Epidermal melanocyte (primary cell): Measurements from ENCODE around the gene PPP1R10.

Experiments used
- DNase-seq: peaks from one replicate; pipeline ENCODE4 v3.0.0; 2011; ENCODE audit warnings: low spot score; ENCODE audit not compliant: insufficient read length

PPP1R10 gene

DNA sequence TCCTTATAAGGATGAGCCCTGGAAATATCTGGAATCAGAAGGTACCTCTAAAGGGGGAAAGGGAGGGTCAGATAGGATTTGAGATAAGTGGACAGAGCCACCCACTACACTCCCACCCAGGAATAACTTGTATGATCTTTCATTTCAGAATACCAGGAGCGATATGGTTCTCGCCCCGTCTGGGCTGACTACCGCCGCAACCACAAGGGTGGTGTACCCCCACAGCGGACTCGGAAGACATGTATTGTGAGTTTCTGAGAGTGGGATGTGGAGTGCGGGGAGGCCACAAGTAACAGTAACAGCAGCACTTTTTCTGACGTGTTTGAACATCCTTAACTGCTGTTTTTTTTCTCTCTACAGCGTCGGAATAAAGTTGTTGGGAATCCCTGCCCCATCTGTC lies 2.5 kb upstream of the PPP1R10 start:
- DNase-seq, result no peak

DNA sequence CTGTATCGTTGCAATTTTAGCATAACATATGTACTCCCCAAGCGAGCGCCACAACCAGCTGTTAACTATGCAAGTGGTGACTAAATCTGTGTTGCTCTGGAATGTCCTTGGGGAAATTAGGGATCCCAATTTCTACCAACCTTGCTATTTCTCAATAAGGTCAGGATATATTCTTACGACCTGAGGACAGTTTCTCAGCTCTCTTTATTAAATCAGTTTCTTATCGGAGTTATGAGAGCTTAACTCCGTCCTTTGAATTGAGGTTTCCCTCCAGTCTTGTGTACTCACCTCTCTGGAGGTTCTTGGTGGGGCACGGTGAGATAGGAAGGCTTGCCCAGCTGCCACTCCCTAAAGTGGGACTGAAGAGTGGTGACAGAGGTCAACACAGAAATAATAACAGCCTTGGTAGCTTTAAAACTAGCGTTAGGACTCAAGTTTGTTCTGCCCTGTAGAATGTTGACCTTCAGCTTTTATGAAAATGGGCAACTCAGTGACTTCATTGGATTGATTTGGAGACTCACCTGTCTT lies 1.3 kb upstream of the PPP1R10 start:
- DNase-seq, result no peak

DNA sequence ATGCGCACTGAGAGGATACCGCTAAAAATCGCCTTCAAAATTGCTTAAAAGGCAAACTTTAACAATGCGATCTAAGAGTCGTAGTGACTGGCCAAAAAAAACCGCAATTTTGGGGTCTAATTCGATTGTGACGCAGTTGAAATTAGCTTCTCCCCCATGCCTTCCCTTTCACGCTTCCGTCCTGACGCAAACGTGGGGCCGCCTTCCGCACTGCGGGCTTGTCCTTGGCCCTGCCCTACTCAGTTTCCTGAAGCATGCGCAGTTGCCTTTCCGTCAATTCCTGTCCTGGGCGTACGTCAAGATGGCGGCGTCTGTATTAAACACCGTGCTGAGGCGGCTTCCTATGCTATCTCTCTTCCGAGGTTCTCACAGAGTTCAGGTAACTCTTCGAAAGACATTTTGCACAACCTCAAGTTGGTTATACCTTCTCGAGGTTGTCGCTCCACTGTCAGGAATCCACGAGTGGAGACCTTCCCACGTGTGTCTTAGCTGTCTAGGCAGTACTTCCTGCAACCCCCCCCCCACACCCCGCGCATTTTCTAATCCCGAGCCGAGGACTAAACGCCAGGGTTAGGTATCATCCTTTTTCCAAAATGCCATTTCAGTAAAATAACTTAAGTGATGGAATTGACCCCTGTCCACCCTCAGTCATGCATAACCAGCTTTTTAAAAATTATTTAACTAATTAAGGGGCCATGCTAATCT lies 674 bp upstream of the PPP1R10 start, which contains the start of gene MRPS18B:
Gene MRPS18B (plus strand): TSS at position 276 of the 705 bp plus-strand sequence. CDS start 26 bp downstream, at position 302.
- peak; percentile 72 for DNase-seq

DNA sequence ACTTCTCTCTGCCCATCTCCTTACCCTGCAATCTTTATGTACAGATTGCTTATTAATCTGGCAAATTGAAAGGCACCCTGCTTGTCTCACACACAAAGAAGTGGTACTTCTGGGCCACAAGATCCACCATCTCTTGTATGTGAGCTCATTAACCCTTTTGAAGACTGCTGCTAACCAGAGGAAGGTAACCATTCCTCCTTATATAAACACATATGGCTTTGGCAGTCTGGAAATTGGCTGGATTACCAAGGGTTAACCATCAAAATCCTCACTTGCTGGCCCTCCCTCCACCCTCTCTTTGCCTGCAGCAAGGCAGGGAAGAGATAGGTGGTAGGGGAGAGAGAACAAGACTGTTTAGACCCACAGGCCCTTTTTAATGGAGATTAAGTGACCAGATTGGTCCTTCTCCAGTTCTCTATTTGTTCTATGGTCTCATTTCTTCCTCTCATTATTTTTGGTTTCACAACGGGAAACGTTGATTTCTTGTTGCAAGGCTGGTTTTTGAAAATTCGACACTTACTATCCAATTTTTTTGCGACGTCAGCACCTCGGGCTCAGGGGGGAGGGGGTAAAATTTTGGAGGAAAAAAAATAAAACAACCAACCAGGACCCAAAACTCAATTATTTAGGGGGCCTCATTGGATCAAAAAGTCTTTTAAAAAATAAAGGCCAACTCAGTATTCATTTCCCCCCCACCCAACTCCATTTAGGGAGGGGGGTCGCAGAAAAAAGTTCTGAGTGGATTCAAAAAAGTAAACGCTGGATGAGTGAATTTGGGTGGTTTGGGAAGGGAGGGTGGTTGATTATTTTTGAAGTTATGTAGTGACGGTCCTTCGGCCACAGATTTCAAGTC lies 859 bp downstream of the PPP1R10 start:
- DNase-seq, result no peak

DNA sequence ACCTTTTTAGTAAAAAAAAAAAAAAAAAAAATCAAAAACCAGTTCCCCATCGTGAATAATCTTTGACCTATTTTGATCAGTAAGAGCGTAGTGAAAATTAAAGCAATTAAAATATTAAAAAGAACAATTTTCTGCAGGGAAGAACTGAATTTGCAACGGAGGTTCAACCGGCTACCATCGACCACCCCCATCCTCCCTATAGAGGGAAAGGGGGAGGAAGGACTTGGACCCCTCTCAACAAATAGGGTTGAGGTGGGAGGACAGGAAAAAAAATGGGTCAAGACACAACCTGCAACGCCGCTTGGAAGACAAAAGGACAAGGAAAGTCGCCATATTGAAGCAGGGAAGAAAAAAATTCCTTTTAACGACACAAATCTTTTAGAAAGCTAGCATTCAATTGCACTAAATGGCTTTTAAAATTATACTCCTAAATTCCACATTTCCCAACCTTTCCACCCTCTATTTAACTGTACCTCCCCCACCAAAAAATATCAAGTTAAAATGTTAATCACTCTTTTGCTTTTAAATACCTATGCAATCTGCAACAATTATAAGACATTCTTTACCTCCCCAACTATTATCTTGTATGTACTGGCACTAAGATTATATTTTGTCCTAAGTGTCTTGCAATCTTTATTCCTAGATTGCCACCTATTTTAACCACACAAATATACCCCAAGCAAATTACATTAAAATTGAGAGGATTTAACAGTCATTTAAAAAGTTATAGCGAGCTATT lies 1.7 kb downstream of the PPP1R10 start:
- DNase-seq, result no peak

DNA sequence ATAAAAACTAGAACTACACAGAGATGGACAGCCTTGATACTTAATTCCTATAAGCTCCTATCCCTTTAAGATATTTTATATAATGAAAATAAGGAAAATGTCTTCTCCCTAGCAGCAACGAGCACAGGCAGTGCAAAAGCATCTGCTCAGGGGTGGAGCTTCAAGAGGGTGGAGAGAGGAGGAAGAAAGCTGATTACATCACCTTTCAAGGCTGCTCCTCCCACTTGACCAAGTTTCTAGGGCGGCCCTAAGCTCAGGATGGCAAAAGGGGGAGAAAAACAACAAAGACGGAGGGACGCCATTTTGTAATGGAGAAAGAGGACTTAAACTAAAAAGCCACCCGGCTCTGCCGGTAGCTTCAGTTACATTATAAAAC lies 2.2 kb downstream of the PPP1R10 start:
- peak; percentile 60 for DNase-seq

DNA sequence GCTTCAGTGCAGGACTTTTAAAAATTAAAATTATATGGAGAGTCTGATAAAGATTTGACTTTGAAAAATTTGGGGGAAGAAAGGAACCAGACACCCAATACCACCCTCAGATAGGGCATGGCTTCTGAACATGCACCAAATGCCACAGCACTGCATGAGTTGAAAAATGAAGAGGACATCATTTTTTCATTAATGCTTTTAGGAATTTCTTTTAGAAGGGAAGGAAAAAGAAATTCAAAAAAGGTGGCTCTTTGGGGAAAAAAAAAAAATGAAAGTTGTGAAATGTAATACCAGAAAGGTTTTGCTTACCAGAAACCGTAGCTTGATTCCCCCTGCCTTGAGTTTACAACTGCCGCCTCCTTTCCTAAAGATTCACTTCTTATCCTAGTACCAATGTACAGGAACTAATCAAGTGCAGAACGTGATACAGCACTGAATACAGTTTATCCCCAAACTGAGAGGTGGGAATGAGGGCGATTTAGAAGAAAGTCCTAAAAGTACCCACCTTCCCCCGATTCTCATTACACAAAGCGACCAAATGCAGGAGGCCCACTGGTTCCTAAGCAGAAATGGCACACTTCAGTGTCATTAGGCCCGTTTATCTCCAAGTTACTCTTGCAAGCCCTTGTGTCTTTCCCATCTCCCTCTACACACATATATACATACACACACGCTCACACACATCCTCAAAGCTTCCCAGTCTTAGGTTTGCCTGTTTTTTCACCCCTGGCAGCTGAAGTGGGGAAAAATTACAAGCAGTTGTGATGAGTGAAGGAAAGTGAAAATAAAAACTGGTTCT lies 2.8 kb downstream of the PPP1R10 start:
- DNase-seq, result no peak

DNA sequence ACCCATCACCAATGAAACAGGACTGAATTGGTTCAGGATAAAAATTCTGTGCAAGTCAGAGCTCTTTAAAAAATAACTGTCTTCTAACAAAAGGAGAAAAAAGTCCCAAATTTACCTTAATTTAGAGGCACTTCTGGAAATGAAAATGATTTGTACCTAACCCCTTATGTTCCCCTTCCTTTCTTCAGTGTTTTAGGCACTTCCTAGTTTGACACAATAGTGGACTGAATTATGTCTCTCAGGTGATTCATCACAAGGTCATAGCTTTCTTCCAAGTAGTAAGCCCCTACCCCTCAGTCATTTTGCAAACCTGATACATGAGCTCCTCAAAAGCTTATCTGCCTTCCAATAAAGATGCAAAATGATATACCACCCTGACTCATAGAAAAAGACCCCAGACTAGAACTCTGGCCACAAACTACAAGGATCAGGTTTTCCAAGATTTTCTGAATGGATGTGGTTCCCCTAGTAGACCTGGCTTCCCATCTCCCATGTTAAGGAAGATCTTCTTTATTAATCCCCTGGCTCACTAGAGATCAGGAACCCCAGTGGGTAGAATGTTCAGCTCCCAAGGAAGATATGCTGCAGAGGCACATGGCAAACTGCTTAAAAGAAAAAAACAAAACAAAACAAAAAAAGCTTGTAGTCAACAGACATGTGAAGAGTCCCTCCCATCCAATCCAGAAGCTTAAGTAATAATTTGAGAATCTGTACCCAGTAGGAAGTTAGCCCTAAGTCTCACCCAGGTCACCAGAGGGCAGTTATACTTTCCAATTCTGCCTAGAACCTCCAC lies 3.6 kb downstream of the PPP1R10 start:
- no peak for DNase-seq

DNA sequence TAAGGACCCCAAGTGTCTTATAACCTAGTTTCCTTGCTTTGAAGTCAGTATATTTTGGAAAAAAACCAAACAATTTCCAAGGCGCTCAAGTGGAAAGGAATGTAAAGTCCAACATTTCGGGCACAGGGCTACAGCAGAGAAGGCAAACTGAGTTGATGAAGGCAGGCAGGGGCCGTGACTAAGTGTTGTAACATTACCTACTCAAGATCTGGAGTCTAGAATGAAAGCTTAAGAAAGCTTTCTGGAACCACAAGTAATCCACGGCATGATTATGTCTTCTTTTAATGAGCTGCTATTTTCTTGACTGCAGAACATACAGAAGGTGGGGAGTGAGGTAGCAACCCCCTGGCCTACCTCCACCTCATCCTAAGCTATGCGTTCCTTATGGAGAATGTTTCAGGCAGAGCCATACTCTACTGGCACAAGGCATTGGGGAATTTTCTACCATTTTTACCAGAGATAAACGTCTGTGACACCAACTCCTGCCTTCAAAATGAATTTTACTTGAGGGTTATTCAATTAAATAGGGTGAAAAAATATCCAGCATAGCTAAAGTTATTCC lies 4.3 kb downstream of the PPP1R10 start:
- DNase-seq, result no peak

DNA sequence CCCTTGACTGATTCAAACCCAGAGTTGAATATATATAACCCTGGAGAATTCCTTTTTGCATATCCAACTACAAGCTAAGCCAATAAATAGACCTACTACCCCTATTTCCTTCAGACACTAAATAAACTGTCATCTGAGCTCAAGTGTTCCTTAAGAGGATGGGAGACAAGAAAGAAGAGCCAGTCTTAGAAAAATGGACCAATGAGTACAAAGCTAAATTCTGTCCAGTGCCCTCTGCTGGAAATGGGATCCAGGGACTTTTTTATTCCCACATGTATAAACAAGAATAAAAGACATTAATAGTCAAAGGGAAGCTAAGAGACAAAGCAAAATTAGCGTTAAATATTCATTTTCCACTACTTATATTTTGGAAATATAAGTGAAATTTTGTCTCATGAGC lies 4.8 kb downstream of the PPP1R10 start:
- no peak for DNase-seq

DNA sequence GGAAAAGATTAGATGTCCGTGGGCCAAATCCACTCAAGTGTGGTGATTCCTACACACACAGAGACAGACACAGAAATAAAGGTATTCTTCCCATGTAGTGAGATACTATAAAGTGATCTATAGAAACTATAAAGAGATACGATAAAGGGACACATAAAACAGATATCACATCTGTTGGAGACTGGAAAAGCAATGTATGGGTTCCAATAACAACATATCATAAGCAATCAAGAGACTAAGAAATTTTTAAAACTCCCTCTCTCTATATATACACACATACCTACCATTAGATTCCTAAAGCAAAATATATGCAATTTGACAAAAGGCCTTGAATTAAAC lies 5.2 kb downstream of the PPP1R10 start:
- no peak for DNase-seq

DNA sequence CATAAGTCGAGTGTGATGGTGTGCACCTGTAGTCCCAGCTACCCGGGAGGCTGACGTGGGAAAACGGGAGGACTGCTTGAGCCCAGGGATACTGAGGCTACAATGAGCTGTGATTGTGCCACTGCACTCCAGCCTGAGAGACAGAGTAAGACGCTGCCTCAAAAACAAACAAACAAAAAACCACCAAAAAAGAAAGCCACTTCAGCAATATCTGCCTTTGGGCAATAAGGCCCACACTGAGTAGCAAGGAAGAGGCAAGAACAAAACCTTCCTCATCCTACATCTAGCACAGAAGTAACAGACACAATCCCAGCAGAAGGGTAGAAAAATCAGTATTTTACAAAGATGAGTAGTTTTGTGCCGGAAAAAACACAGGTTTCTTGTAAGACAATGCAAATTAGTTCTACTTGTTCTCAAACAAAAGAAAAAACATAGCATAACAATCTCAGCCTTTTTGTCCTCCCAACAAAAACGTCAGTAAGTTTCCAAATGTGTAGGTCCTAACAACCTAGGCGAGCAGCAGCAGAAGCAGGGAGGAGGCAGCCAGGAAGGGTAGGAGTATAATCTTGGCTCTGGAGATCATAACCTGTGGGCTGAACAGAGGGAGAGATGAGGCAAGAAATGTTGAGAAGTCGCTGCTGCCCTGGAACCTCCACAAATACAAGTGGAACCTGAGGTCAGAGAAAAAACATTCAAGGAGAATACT lies 5.7 kb downstream of the PPP1R10 start:
- DNase-seq, result no peak

DNA sequence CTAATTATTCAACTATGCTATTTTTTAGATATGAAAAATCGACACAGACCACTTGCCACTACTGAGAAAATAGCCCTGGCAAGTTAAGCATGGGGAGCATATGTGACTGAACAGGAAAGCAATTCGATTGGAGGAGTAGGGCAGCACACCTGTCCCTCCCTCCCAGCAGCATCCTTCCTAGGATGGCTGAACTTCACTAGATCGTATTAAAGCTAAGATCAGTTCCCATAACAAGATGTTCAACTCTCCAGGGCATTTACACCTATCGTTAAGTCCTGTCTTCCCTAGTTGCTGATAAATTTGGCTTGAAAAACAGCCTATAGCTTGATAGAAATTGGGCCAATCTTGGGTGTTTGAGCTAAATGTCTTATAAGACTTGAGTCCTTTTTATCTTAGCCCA lies 7.0 kb downstream of the PPP1R10 start:
- DNase-seq, result no peak

DNA sequence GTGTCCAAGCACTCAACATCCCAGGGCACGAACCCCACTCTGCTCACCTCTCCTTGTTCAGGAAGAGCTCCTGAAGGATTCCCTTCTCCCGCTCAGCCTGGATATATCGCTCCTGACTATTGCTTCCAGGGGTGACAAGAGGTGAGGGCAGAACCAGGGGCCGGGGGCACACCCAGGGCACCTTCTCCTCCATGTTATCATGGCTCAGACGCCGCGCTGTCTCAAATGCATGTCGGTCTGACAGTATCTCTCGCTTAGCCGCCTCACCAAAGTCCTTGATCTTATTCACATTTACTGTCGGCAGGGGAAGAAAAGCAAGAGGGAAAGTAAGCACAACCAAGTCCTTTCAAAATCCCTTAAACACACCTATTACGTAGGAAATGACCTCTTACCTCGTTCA lies 13.1 kb downstream of the PPP1R10 start:
- no peak for DNase-seq

DNA sequence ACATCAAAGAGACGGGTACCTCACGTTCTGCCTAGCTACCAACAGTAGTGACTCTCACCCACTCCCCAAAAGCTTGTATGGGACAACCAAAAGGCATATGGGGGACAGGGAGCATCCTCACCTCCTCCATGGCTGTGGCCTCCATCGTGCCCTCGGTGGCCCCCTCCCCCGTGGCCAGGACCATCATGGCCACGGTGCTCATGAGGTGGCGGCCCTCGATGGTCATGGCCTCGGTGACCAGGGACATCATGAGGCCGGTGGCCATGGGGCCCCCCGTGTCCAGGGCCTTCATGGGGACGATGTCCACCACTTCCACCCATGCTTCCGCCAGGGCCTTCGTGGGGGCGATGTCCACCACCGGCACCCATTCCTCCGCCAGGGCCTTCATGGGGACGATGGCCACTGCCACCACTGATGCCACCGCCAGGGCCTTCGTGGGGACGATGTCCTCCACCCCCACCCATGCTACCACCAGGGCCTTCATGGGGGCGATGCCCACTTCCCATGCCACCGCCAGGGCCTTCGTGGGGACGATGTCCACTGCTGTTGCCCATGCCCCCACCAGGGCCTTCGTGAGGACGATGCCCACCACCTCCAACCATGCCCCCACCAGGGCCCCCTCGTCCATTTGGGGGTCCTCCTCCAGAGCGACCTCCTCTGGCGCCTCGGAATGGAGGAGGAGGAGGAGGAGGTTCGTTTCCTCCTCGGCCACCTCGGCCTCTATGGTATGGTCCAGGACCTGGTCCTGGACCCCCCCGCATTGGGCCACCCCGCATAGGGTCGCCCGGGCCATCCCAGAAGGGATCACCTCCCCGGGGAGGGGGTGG lies 15.0 kb downstream of the PPP1R10 start:
- DNase-seq, result no peak

DNA sequence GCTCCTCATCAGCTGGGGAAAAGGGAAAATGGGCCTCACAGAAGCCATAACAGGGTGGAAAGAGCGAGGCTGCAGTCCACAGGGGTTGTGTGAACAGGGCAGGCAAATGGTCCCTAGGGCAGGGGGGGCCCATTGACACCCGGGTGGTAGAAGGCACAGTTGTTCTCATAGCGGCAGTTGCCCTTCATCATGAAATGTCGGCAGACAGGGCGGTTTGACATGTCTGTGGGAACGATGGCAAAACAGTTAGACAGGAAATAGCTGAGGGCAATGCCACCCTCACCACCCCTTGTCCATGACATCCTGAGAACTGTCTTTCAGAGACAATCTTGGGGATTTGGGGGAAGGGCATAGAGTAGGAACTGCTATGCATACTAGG lies 15.6 kb downstream of the PPP1R10 start:
- no peak for DNase-seq

DNA sequence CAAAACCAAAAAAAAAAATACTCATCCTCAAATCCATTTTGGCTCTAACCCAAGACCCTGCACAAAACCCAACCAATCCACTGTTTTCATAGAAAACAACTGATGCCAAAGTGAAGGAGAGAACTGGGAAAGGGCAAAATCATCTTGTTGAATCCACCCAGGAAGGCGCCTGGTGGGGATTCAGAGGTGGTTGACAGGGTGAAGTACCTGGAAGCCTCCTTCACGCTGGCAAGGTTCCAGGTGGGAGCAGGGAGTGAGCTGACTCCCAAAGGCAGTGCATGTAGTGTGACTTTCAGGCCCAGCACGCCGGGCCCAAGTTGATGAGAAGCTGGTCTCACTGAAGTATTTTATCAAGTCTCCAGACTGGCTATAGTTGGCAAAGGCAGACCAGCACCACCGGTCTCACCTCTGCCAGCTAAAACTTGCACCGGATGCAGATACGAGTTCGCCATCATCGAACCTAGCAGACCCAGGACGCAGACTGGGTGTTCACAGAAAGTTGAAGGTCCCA lies 16.5 kb downstream of the PPP1R10 start:
- no peak for DNase-seq

DNA sequence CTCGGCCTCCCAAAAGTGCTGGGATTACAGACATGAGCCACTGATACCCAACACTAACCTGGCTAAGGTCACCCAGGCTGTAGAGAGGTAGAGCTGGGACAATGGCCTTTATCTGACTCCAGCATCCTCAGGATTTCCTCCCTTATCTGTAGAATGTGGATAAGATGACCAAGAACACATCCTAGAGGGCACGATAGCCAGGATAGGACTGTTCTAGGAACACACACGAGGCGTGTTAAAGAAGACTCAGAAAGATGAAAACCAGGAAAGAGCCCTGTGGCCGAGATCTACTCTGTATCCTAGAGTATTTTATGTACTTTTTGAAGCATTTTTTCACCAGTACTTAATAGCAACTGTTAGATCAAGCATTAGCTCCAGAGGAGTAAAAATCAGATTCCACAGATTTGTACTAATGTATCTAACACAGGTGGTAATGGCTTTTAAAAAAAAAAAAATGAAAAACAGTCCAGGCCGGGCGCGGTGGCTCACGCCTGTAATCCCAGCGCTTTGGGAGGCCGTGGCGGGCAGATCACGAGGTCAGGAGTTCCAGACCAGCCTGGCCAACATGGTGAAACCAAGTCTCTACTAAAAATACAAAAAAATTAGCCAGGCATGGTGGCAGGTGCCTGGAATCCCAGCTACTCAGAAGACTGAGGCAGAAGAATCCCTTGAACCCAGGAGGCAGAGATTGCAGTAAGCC lies 17.3 kb downstream of the PPP1R10 start:
- no peak for DNase-seq
